ENCODE measurements around the gene LCORL.
"Not testable (repeated sequence)": the region's sequence is repeated elsewhere in the genome, so short reads cannot be mapped to it uniquely, and the experiment has no call there.

LCORL gene

DNA sequence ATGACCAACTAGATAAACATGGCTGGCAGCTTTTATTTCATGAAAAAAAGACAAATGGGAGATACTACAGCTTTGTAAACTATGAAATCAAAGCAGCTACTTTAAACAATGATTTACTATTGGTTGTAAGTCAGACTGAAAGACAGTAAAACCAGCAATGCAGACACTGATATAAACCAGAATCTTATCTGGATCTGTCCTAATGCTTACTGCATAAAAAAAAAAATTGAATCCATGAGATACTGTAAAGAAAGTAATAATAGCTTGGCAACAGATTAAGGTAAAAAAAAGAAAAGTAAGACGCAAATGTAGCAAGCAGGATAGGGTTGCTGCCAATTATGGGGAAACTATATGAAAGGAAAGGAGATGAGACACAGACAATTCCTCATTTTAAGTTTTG, 7.3 kb downstream of the LCORL start:
- DNase-seq (ENCODE audit: low read depth): no peak

GRCh38 chr4:18012807-18013462, 8.6 kb downstream of the LCORL start:
- no peak for DNase-seq (ENCODE audit: low read depth)

DNA sequence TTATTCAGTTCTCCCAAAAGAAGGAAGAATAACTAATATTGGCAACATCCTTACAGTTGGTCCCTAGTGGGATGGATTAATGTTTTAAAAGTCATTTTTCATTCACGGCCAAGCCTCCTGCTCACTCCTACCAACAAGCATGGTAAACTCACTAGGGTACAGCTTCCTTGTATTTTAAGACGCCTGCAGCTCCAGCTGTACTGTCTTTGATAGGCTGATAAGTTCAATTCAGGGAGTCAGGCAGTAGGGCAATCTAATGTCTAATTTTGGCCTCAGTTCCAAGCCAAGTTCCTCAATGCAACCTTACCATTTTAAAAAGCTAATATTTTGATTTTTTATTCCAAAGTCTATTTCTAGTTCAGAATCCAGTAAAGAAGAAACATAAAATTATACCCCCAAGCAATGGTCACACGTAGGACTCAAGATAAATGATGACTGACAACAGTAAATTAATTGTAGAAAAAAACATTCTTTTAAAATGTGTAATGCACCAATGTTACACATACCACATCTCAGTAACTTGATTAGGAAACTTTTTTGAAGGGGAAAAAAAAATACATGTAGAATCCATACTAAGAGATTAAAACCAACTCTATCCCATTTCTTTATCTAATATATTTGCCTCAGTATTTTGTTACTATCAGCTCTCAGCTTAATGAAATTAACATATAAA, 9.3 kb downstream of the LCORL start:
- DNase-seq (ENCODE audit: low read depth): no peak

- DNase-seq (ENCODE audit: low read depth): no peak
Observed at GRCh38 chr4:18007625-18008024, 13.9 kb downstream of the LCORL start.

DNA sequence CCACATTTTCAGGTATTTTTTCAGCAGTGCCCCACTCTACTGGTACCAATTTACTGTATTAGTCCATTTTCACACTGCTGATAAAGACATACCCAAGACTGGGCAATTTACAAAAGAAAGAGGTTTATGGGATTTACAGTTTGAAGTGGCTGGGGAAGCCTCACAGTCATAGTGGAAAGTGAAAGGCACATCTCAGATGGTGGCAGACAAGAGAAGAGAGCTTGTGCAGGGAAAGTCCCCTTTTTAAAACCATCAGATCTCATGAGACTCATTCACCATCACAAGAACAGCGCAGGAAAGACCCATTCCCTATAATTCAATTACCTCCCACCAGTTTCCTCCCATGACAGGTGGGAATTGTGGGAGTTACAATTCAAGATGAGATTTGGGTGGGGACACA, 15.1 kb downstream of the LCORL start:
- not testable (repeated sequence) for DNase-seq (ENCODE audit: low read depth)

DNA sequence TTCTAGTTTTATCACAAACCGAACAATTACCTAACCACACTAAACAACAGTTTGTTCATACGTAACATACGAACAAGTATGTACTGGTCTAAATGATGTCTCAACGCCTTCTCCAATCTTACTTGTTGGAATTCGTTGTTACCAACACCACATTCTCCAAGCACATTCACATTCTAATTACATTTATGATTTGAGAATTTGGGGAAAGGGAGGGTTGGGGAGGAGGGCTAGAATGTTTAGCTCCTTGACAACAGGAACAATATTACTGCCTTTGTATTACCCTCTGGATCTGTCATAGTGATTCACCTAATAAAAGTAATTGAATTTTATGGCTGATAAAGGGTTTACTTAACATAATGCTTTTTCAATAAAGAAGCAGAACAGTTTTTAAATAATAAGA, 24.4 kb downstream of the LCORL start:
- DNase-seq (ENCODE audit: low read depth): no peak

- DNase-seq (ENCODE audit: low read depth): no peak
Observed at GRCh38 chr4:17995165-17995564, 26.4 kb downstream of the LCORL start.

- no peak for DNase-seq (ENCODE audit: low read depth)
Observed at GRCh38 chr4:17985832-17986231, 35.7 kb downstream of the LCORL start.

DNA sequence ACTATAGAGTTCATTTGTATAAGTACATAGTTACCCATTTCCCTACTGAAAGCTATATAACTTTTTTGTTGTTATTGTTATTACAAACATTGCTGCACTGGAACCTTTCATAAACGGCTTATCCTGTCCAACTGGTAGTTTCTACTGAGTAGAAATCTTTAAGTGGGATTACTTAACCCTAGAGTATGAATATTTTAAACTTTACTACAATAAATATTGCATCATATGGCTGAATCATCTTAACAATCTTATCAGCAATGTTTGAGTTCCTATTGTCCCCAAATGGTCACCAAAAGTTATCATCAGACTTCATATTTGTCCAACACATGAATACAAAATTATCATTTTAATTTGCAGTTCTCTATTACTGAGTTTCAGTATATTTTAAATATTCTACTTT, 40.5 kb downstream of the LCORL start:
- DNase-seq (ENCODE audit: low read depth): no peak

GRCh38 chr4:17968721-17969120, 52.8 kb downstream of the LCORL start:
- DNase-seq (ENCODE audit: low read depth): no peak

DNA sequence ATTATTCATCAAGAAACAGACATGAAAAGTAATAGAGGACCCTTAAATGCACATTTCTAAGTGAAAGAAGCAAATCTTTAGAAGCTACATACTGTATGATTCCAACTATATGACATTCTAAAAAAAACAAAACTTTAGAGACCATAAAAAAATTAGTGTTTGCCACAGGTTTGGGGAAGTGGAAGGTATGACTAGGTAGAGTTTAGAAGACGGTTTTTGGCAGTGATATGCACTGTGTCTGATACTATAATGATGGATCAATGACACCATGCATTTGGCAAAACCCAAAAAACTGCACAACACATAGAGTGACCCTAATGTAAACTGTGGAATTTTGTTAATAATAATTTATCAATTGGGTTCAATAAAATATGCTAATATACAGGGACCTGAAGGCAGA, 54.5 kb downstream of the LCORL start:
- no peak for DNase-seq (ENCODE audit: low read depth)

- no peak for DNase-seq (ENCODE audit: low read depth)
Observed at GRCh38 chr4:17966312-17966711, 55.2 kb downstream of the LCORL start.

- DNase-seq (ENCODE audit: low read depth): no peak
Observed at GRCh38 chr4:17964576-17964975, 57.0 kb downstream of the LCORL start.

GRCh38 chr4:17962171-17962570, 59.4 kb downstream of the LCORL start:
- no peak for DNase-seq (ENCODE audit: low read depth)

DNA sequence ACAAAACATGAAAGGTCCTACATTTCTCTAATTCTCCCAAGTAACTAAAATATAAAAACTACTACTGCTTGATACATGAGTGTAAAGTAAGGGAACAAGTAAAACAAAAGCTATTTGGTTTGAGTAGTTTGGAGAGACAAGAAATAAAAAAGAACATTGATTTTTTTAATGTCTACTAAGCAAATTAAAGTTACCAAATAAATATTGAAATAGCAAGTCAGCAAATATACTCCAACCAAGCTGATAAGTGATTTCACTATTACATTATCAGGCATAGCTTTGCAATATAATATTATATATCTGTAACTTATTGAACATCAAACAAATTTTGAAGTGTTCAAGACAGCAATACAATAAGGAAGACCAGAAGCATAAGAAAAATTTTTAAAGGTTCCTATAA, 60.3 kb downstream of the LCORL start:
- DNase-seq (ENCODE audit: low read depth): no peak

GRCh38 chr4:17958181-17958580, 63.4 kb downstream of the LCORL start:
- no peak for DNase-seq (ENCODE audit: low read depth)

DNA sequence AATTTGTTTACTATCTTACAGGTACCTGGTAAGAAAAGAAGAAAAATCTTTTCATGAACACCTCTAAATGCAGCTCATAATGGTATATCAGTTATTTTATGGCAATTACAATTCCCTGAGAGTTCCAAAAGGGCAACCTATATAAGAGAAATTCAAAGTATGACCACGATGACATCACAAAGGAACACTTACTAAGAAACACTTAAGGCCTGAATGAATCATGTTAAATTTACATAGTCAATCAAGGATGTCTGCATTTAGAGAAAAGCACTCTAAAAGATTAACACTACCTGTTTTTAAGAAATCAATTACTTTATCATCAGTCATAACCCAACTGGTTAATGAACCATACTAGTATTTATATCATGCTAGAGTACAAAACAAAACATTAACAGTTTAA, 63.9 kb downstream of the LCORL start:
- DNase-seq (ENCODE audit: low read depth): no peak

GRCh38 chr4:17956245-17956644, 65.3 kb downstream of the LCORL start:
- no peak for DNase-seq (ENCODE audit: low read depth)

- DNase-seq (ENCODE audit: low read depth): no peak
Observed at GRCh38 chr4:17945303-17945702, 76.3 kb downstream of the LCORL start.

- DNase-seq (ENCODE audit: low read depth): no peak
Observed at GRCh38 chr4:17941731-17942130, 79.8 kb downstream of the LCORL start.

DNA sequence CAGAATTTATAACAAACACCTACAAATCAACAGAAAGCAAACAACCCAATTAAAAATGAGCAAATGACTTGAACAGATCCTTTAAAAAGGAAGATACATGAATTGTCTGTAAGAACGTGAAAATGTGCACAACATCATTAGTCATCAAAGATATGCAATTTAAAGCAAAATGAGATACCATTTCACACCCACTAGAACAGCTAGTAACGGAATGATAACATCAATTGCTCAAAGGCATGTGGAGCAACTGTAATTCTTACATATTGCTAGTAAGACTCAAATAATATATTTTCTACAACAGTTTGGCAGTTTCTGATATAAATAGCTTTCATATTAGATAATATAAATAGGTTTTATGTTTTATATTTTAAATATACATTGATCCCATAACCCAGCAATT, 82.5 kb downstream of the LCORL start:
- no peak for DNase-seq (ENCODE audit: low read depth)

- no peak for DNase-seq (ENCODE audit: low read depth)
Observed at GRCh38 chr4:17934286-17934685, 87.3 kb downstream of the LCORL start.

GRCh38 chr4:17933126-17933525, 88.4 kb downstream of the LCORL start:
- no peak for DNase-seq (ENCODE audit: low read depth)

- no peak for DNase-seq (ENCODE audit: low read depth)
Observed at GRCh38 chr4:17932041-17932440, 89.5 kb downstream of the LCORL start.

All from stimulated activated CD8-positive, alpha-beta memory T cell treated with anti-CD3 and anti-CD28 coated beads, Interleukin-12 subunit alpha, Interleukin-12 subunit beta, amount 100 ng/mL, for 1 hour (primary cell).